NCI-H2081 treated with DMSO at 0.1 percent for 48 hours (cell line): ENCODE measurements around the gene FAM170B.

ENCODE experiments used
- DNase-seq: peaks from one replicate; lab custom pipeline; 2025; lab: John Stamatoyannopoulos, UW

Gene FAM170B

DNA sequence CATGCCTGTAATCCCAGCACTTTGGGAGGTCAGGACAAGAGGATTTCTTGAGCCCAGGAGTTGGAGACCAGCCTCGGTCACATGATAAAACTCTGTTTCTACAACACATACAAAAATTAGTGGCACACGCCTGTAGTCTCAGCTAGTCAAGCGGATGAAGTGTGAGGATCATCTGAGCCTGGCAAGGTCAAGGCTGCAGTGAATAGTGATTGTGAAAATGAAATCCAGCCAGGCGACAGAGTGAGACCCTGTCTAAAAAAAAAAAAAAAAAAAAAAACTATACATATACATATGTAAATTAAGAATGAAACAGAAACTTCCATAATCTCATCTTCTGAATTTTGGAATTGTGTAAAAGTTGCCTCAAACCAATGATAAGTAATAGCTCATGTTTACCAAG is 18.2 kb upstream of the FAM170B start:
- DNase-seq: no peak

DNA sequence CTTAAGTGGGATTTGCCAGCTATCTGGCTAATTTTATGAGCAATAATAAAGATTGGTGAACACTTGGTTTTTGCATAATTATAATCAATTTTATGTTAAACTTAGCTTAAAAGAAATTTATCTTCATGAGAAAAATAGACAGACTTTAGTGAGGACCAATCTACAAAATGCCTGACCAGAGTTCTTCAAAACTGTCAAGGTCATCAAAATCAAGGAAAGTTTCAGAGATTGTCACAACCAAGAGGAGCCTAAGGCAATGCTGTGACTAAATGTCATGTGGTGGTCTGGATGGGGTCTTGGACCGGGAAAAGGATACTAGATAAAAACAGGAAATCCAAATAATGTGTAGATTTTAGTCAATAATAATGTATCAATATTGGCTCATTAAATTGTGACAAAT is 17.7 kb upstream of the FAM170B start:
- no peak for DNase-seq

DNA sequence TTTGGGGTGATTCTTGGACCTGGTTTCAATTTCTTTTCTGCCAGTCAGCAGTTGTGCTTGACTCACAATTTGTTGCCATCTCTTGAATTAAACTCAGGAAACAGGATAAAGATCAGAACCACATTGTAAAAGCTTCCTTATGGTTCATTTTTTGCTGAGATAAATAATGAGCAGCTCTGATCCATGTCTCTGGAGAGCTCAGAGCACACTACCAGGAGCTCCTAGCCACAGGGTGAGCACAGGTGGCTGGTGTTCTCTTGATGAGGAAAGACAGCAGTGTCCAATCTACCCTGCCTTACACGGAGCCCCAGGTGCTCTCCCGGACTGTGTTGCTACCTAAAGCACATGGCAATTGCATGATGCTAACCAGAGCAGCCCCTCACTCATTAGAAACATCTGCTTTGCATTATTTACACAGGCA is 17.2 kb upstream of the FAM170B start:
- no peak for DNase-seq

DNA sequence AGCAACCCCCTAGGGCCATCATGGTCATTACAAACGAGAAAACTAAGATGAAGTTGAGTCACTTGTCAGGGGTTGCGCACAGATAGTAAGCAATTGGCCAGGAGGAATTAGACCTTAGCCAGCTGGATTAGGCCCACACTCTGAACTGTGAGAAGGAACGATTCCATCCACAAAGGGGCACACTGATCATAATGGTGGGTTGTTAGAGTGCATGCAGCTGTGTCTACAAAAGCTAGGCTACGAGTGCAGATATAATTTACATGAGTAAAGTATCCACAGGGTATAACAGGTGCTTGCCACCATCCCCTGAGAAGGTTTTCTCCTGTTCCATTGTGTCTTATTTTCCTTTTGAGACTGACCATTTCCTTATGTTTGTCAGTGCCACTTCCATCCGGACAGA is 16.6 kb upstream of the FAM170B start:
- peak; percentile 65 for DNase-seq

DNA sequence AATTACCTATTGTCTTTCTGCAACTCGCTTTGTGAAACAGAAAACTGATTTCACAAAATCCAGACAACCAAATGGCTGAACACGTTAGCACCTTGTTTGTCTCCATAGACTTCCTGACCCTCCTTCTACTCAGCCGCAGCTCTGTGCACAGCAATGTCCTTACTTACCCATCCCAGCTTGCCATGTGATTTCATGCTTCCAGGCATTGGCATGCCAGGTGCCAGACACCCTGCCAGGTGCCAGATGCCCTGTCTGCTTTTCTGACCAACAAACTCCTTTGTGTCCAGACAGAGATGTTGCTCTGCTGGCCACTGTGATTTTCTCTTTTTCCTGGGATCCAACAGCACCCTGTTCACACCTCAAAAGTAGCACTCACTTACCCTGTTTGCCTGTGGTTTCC is 16.1 kb upstream of the FAM170B start:
- no peak for DNase-seq

DNA sequence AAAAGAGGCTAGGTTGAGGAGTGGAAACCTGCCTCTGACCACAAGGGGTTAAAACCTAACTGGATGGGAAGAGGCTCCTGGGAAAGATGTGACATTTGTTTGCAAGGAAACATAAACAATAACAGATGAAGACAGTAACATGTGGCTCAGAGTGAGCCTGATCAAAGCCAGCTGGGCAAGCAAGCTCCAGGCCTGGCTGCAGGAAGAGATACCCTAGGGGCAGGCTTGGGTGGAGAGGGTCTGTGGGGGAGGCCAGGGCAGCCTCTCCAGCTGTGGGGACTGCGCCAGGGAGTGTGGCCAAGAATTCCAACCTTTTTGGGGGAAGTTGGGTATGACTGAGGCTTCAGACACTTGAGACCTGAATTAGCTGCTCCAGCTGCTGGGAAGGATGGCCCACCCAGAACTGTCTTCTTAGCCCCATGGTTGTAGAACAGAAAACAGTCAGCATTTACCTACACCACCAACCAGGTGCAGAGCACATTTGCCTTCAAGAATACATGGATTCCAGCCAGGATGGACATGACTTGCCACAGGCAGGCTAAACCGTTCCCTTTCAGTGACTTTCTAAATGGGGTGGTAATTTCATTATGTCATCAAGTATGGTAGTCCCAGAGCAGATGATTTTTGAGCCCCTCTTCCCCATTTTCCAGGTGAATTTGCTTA is 10.4 kb upstream of the FAM170B start:
- DNase-seq: no peak

DNA sequence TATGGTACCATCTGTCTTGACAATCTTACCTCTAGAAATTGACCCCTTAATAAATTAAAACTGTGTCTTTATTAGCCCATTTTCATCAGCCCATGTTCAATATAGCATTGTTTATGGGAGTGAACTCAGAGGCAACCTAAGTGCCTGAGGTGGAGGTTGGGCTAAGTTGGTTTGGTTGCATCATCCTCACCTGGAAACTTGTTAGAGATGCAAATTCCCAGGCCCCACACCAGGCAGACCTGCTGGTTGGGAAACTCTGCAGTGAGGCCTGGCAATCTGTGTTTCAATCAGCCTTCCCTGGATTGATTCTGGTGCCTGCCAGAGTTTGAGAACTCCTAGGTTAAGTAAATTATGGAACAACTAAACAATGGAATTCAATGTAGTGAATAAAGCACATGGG is 9.4 kb upstream of the FAM170B start:
- no peak for DNase-seq

DNA sequence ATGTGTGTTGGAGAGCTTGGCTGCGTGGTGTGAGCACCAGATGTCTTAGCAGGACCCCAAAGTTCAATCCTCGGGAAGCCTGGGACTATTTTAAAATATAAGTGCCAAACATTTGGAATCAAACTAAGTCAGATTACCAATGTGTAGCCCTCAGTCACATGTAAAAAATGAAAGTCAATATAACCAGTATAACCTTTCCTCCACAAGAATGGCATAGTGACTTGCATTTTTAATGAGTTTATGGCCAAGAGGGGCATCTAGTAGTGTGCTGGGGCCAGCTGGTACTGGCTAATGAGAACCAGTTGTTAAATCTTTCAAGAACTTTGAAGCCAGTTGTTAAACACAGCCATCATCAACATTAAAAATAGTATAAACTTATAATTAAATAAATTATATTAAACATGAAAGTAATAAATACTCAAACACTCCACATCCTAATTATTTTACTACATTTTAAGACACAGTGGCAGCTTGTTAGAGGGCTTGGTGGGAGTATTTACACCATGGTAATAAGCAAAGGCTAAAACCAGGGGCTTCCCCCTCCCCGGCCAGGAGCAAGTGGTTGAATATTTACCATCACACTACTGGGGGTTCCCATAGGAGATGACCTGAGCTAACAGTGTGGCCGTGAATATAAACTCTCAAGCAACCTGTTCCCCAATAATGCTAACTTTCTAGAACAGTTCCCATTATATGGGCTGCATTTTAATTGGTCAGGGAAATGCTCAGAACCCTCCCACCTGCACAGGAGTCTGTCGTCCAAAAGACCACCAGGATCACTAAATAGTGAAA is 7.9 kb upstream of the FAM170B start:
- no peak for DNase-seq

DNA sequence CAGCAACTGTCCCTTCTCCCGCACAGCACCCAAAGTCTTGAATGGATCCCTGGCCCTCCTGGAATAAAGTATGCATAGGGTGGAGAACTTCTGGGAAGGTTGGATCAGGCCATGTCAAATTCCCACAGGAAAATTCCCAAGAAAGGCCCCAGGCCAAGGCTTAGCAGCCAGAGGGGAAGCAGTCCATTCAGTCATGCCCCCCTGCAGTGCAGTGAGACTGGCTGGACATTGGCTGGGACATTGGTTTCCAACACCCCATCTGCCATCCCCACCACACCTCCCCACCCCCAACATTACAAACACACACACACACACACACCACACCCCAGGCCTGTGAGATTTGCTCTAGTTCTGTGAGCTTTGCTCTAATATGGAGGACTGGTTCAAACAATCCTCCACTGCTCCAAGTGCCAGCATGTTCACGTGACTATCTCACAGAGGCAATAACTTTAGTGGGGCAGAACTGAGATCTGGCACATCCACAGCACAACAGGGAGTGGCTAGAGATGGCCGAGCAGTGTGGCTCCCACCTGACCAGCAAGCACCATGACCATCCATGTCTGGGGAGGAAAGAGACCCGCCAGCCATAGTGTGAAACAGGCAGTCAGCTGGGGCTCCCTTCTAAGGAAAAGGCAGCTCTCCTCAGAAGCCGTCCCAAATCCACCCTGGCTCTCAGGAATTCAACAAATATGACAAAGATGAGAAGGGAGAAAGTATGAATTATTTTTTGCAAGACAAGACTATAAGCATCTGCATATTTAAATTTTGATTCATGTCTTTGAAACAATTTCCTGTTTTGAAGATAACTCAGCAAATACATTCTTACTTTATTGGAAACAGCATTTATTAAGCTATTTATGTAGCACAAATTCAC is 6.7 kb upstream of the FAM170B start:
- no peak for DNase-seq

DNA sequence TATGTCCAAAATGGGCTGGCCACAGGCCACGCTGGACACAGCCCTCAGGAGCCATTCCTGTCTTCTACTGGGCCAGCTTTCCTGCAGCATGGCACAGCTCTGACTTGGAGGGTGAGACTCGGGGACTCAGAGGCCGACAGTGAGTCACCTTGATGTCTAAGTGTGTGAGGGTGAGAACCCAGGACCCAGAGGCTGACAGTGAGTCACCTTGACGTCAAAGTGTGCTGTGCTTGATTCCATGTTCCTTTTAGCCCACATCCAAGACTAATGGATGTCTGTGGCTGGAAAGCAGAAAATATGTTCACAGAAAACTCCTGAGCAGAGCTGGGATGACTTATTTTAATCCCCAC is 6.0 kb upstream of the FAM170B start:
- DNase-seq: no peak

DNA sequence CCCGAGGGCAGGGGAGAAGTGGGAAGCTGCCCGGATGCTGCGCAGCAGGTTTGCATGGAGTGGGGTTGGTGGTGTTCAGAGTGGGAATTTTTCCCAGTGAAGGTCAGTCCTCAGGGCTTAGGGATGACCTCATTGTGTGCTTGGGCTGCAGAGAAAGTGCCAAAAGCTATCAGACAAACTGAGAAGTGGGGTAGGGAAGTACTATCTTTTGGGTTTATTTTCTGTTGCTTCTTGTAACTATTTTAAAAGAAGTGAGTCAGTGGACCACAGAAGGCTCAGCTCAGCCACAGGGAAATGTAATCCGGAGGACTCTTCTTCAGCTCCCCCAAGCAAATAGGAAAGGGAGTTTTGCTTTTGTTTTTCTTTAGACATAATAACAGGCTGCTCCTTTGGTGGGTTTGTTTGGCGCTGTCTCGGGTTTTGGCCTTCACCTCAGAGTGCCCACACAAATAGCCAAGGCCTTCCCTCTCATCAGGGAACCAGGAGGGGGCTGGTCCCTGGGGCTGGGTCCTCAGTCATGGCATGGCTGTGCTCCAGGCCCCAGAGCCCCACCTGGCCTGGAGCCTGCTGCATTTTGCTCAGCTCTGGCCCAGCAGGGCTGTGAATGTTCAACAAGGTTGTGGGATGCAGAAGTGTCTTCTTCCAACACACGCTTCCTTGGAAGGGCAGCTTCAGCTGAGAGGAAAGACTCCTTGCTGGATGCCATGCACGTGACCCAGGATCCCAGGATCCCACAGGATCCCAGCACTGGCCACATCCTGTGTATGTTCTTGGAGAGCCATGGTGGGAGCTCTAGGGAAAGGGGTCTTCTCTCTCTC is 5.4 kb upstream of the FAM170B start:
- no peak for DNase-seq

DNA sequence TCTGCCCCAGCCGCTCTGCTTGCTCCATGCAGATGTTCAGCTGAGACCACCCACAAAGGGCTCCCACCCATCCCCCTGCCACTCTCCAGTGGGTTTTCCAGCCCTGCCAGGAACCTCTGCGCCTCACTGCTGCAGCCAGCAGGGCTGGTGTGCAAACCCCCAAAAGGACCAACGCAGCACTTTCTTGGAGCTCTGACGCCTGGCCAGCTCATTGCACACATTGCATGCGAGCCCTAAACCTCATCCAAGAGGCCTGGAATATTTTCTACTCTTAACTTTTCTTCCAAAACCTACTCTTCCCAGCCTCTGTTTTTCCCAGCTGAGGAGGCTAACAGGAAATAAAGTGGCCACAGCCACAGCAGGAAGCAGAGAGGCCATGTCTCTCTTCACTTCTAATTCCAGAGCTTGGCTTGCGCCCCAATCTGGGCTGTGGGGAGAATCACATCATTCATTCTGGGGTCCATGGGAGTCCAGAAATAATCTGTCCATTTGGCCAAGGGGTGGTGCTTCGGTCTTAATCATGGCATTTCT is 4.6 kb upstream of the FAM170B start:
- no peak for DNase-seq

DNA sequence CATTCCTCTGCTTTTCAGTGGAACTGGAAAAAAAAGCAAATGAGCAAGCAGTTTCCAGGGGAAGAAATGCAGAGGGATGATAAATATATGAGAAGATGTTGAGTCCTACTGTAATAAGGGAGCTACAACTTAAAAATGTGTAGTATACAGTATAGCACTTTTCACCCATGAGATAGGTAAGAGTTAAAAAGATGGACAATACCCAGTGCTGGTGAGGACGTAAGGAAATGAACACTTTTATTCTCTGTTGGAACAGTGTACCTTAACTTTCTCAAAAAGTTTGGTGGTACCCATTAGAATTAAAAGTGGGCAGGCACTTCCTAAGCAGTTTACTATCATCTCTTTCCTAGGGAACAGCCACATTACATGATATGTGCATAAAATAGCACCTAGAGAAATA is 2.7 kb upstream of the FAM170B start:
- DNase-seq: no peak

DNA sequence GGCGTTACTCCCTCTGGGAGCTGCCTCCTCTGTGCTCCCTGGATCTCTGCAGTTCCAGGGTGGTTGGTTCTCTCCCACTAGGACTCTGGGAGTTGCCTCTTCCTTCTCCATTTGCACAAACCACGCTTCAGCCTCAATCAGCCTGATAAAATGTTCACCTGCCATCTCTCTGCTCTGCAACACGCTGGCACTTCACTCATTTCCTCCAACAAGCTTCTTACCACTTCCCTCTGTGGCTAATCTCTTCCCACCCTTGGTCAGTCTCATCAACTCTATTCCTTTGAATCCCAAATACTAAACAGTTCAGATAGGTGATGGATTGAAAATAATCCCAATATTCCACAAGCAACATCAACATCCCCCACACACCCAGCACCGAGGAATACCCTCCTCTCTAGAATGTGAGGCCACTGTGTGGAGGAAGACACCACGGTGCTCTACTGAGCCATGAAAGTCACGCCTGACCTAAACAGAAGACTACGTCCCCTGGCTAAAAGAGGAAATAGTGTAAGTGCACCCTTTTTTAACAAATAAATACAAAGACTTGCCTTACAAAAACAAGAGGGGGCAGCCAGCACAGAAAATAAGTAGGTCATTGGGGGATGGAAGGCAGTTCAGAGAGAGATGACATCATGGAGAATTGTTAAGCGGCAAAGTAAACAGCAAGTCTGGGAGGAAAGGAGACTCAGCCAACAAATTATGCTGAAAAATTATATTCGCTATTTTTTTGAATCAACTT is 1.9 kb upstream of the FAM170B start:
- DNase-seq: no peak

DNA sequence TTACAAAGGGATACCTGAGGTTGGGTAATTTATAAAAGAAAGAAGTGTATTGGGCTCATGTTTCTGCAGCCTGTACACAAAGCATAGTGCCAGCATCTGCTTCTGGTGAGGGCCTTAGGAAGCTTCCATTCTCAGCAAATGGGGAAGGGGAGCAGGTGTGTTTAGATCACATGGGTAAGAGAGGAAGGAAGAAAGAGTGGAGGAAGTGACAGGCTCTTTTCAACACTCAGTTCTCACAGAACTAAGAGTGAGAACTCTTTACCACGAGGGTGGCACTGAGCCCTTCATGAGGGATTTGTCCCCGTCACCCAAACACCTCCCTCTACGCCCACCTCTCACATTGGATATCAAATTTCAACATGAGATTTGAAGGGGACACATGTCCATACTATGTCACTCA is 506 bp upstream of the FAM170B start:
- DNase-seq: no peak

DNA sequence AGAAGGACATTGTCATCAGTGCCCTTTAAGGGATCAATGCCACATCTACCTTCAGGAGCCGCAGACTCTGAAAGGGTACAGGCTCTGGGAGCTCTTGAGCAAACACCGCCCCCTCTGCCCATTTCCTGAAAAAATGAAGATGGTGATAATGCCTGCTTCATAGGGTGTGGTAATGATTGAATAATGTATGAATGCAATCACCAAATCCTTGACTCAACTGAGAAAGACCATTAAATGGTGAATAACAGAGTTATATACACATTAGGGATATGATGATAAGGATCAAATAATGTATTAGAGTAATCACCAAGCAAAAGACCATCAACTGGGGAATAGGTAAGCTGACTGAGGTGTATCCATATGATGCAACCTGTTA is 1.5 kb downstream of the FAM170B start:
- no peak for DNase-seq

DNA sequence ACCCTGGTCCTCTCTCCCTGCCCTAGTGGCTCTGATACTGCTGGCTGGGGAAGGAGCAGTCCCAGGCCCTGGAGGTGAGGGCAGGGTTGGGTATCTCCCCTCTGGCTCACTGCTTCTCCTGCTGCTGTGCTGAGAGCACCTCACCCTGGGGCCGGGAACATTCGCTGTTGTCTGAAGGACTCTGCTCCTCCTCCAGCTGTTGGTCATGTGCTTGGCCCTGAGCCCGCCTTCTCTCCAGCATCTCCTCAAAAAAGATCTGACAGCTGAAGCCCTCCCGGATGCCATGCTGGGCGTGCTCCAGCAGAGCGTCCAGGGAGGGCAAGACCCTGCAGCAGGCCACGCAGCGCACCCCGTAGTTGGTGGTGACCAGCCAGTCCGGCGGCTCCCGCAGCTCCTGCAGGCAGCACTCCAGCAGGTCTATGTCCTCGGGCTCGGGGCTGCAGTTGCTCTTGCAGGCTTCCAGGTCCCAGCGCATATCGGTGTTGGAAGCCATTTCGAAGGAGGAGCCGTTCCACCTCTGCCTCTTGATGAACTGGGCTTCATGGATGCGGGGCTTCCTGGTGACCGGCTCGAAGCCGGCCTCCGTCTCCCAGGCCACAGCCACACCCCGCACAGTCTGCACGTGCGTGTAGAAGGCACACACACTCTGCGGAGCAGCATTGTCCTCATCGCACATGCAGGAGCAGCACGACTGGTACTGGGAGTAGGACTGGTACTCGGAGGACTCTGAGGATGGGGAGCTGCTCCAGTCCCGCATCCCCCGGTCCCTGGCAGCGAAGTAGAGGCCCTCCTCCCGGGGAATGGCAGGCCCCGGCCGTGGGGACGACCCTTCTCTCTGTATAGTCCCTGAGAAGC is 2.1 kb downstream of the FAM170B start:
- DNase-seq: no peak

DNA sequence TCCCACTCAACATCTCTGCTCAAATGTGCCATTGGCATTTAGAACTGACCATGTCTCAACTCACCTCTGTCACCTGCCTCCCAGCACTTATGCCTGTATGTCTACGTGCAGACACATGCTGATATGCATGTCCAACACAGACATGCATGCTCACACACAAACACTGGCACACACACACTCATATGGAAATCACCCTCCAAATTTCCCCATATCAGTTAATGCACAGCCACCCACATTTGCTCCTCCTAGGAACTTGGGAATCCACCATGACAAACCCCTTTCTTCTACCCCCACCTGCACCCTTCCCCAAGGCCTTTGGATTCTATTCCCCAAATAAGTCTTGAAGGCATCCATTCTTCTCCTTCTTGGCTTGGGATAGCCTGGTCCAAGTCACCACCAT is 4.4 kb downstream of the FAM170B start:
- DNase-seq: no peak

DNA sequence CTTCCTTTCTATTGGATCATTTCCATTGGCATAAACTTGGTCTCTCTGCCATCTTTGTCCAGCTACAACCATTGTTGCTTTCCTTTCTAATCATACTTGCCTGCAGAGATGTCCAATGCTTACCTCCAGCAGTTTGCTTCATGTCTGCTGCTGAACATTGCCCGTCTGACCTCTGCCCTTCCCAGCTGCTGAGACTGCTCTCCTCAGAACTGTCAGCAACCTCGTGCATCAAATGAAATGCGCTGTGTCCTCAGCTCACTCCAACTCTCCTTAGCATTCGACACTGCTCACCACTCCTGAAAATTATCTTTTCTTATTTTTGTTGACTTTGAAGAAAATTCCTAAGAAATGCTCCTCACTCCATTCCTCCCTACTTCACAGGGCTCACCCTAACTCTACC is 5.0 kb downstream of the FAM170B start:
- DNase-seq: no peak
